H1 (cell line): ENCODE measurements around the gene ADAMTS16.

ENCODE experiments used
- BACH1 ChIP-seq: IDR thresholded peaks from 2 replicates; pipeline ENCODE4 v1.6.1; 2012; ENCODE audit warnings: low read length, improper control_type of control experiment
- CREB1 ChIP-seq: IDR thresholded peaks from 2 replicates; pipeline ENCODE4 v1.6.1; 2012; ENCODE audit warnings: inconsistent platforms
- CTCF ChIP-seq, 3 experiments: IDR thresholded peaks; 1 replicate in 2 of 3; 2 replicates in 1 of 3; pipeline versions ENCODE4 v1.5.1 to v1.6.1; 2011; ENCODE audit warnings: low read length in 3 of 3, mild to moderate bottlenecking in 3 of 3, inconsistent platforms in 2 of 3, low read depth in 1 of 3, moderate library complexity in 1 of 3; ENCODE audit not compliant: insufficient read depth in 1 of 3; ENCODE audit errors: control extremely low read depth in 1 of 3
- EP300 ChIP-seq, 2 experiments: IDR thresholded peaks; 1 replicate in 1 of 2; 2 replicates in 1 of 2; pipeline ENCODE4 v1.6.1; 2011 to 2012; ENCODE audit warnings: low read depth in 2 of 2, low read length in 2 of 2, mild to moderate bottlenecking in 2 of 2, borderline replicate concordance in 1 of 2, inconsistent platforms in 1 of 2, moderate library complexity in 1 of 2
- GABPA ChIP-seq: IDR thresholded peaks from 2 replicates; pipeline ENCODE4 v1.6.1; 2011; ENCODE audit warnings: mild to moderate bottlenecking, low read length, moderate library complexity, borderline replicate concordance; ENCODE audit not compliant: insufficient read depth
- POLR2A ChIP-seq, 2 experiments: IDR thresholded peaks; 1 replicate in 1 of 2; 2 replicates in 1 of 2; pipeline ENCODE4 v1.6.1; 2011; ENCODE audit warnings: low read depth in 2 of 2, low read length in 2 of 2, mild to moderate bottlenecking in 2 of 2; ENCODE audit errors: control extremely low read depth in 1 of 2
- POLR2AphosphoS5 ChIP-seq: IDR thresholded peaks from 2 replicates; pipeline ENCODE4 v1.6.1; 2011; ENCODE audit warnings: low read depth, low read length
- RFX5 ChIP-seq: IDR thresholded peaks from 2 replicates; pipeline ENCODE4 v1.6.1; 2011; ENCODE audit warnings: low read depth, low read length, improper control_type of control experiment, borderline replicate concordance
- SIX5 ChIP-seq: IDR thresholded peaks from 2 replicates; pipeline ENCODE4 v1.6.1; 2011; ENCODE audit warnings: mild to moderate bottlenecking, low read depth, low read length
- SP2 ChIP-seq: IDR thresholded peaks from 2 replicates; pipeline ENCODE4 v1.6.1; 2012; ENCODE audit warnings: mild to moderate bottlenecking, low read length, inconsistent platforms

DNA sequence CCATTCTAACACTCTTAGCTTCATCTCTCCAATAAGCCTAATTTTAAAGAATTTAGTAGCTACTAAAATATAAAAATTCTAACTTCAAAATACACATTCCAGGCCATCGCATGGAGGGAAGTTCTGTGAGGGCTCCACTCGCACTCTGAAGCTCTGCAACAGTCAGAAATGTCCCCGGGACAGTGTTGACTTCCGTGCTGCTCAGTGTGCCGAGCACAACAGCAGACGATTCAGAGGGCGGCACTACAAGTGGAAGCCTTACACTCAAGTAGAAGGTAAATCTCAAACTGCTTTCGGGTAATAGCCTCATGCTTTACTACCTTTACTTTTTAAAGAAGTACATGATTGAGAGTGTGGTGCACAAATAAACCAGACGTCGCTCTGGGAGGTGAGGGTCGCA, 94.8 kb downstream of the ADAMTS16 start:
- TF ChIP-seq CREB1 (no peak), CTCF (IDR thresholded peaks at IDR 0.05; ENCODE audit: control extremely low read depth in 1 of 3, insufficient read depth in 1 of 3, low read depth in 1 of 3, low read length in 3 of 3) (no peak), EP300 (IDR thresholded peaks at IDR 0.05; ENCODE audit: borderline replicate concordance in 1 of 2, low read depth in 2 of 2, low read length in 2 of 2) (no peak), GABPA (no peak), POLR2A (IDR thresholded peaks at IDR 0.05; ENCODE audit: control extremely low read depth in 1 of 2, low read depth in 2 of 2, low read length in 2 of 2) (no peak), POLR2AphosphoS5 (no peak), SP2 (no peak), RFX5 (no peak), BACH1 (no peak), SIX5 (no peak)
